Testis (tissue), 3 donors: ENCODE measurements around the gene VSIG10L. TPM values are rescaled to one million over a fixed set of nuclear protein-coding genes. Genes with fewer than 3 reads are reported as not detected.

Experiments
- polyA plus RNA-seq: library from polyadenylated mRNA; stranded (reverse); fragments of 350-450 nt; fragmentation: Illumina TruSeq; extraction: RNeasy Lipid Tissue Mini Kit (QIAGEN cat#74804); gene quantifications from one replicate; pipeline ENCODE4 v1.2.3, GENCODE V29; 2014; ENCODE audit warnings: low read depth, low replicate concordance; ENCODE audit not compliant: insufficient read depth
- total RNA-seq, 2 donors: library from RNA; depleted of rRNA; stranded (reverse); fragments of >200 nt; gene quantifications; one replicate each; pipeline ENCODE4 v1.2.3, GENCODE V29; 2016

VSIG10L gene
- total and polyA plus RNA-seq, 3 donors from 2014 or later = 5.8 to 12.0 (median 10.5) TPM

Other genes starting within 250 kb of the VSIG10L start
- gene CTU1, start 233.7 kb downstream of the VSIG10L start, total RNA-seq = 10 to 100 TPM; 17.6 to 23.5 TPM
- 2.0 TPM for gene CTU1, start 233.7 kb downstream of the VSIG10L start, polyA plus RNA-seq
- gene SIGLEC9, start 217.2 kb downstream of the VSIG10L start, total RNA-seq = 1 to 10 TPM; 2.6 to 5.1 TPM
- 3.2 TPM for gene SIGLEC9, start 217.2 kb downstream of the VSIG10L start, polyA plus RNA-seq
- gene SIGLEC7, start 199.8 kb downstream of the VSIG10L start, total RNA-seq = 1 to 10 TPM in 1 of 2 donors, under 1 TPM in 1; 0.79 to 1.2 TPM
- 2.0 TPM for gene SIGLEC7, start 199.8 kb downstream of the VSIG10L start, polyA plus RNA-seq
- 1 to 10 TPM; 1.3 to 1.7 TPM for gene CD33, start 117.1 kb downstream of the VSIG10L start, total RNA-seq
- 3.8 TPM for gene CD33, start 117.1 kb downstream of the VSIG10L start, polyA plus RNA-seq
- gene SIGLECL1, start 91.1 kb downstream of the VSIG10L start, total RNA-seq = 10 to 100 TPM; 18.7 to 23.8 TPM
- gene SIGLECL1, start 91.1 kb downstream of the VSIG10L start, polyA plus RNA-seq = 103 TPM
- gene IGLON5, start 30.5 kb downstream of the VSIG10L start, total RNA-seq = 10 to 100 TPM; 13.3 to 16.0 TPM
- 13.9 TPM for gene IGLON5, start 30.5 kb downstream of the VSIG10L start, polyA plus RNA-seq
- gene ETFB, start 24.2 kb upstream of the VSIG10L start, total RNA-seq = 100 to 1,000 TPM; 110 to 146 TPM
- 109 TPM for gene ETFB, start 24.2 kb upstream of the VSIG10L start, polyA plus RNA-seq
- 10 to 100 TPM; 10.0 to 26.4 TPM for gene CLDND2, start 26.9 kb upstream of the VSIG10L start, total RNA-seq
- 41.2 TPM for gene CLDND2, start 26.9 kb upstream of the VSIG10L start, polyA plus RNA-seq
- gene NKG7, start 30.5 kb upstream of the VSIG10L start, total RNA-seq = under 1 TPM in 1 of 2 donors, not detected in 1; 0.63 TPM
- gene NKG7, start 30.5 kb upstream of the VSIG10L start, polyA plus RNA-seq = 8.7 TPM
- under 1 TPM in 1 of 2 donors, not detected in 1; 0.31 TPM for gene LIM2, start 45.8 kb upstream of the VSIG10L start, total RNA-seq
- gene LIM2, start 45.8 kb upstream of the VSIG10L start, polyA plus RNA-seq = 0.91 TPM
- gene C19orf84, start 48.5 kb upstream of the VSIG10L start, total RNA-seq = 10 to 100 TPM; 23.1 to 31.2 TPM
- gene C19orf84, start 48.5 kb upstream of the VSIG10L start, polyA plus RNA-seq = 38.8 TPM
- gene SIGLEC10, start 75.5 kb upstream of the VSIG10L start, total RNA-seq = 1 to 10 TPM in 1 of 2 donors, under 1 TPM in 1; 0.87 to 2.2 TPM
- gene SIGLEC10, start 75.5 kb upstream of the VSIG10L start, polyA plus RNA-seq = 2.3 TPM
- 1 to 10 TPM in 1 of 2 donors, under 1 TPM in 1; 0.31 to 3.1 TPM for gene SIGLEC8, start 116.3 kb upstream of the VSIG10L start, total RNA-seq
- 0.61 TPM for gene SIGLEC8, start 116.3 kb upstream of the VSIG10L start, polyA plus RNA-seq
- gene CEACAM18, start 136.4 kb upstream of the VSIG10L start, total RNA-seq = not detected
- not detected for gene CEACAM18, start 136.4 kb upstream of the VSIG10L start, polyA plus RNA-seq
- gene SIGLEC12, start 159.7 kb upstream of the VSIG10L start, total RNA-seq = not detected
- 1.0 TPM for gene SIGLEC12, start 159.7 kb upstream of the VSIG10L start, polyA plus RNA-seq
- 1 to 10 TPM in 1 of 2 donors, under 1 TPM in 1; 0.55 to 1.1 TPM for gene SIGLEC6, start 189.5 kb upstream of the VSIG10L start, total RNA-seq
- 0.29 TPM for gene SIGLEC6, start 189.5 kb upstream of the VSIG10L start, polyA plus RNA-seq
- 10 to 100 TPM; 12.1 to 12.3 TPM for gene ZNF175, start 229.1 kb upstream of the VSIG10L start, total RNA-seq
- 11.0 TPM for gene ZNF175, start 229.1 kb upstream of the VSIG10L start, polyA plus RNA-seq